Measurements from ENCODE around the gene AREL1.

The AREL1 gene

GRCh38 chr14:74656964-74657363 lies 55.9 kb downstream of the AREL1 start:
- peaks cover 20% of the 10 kb centered on the region for H3K36me3 ChIP-seq (ENCODE audit: insufficient read depth, low read length)
- no peak overlapping the region for H3K4me3 ChIP-seq (ENCODE audit: low read depth in 1 of 2, low read length in 2 of 2)
- no peaks in the 10 kb centered on the region for H3K4me1 ChIP-seq (ENCODE audit: insufficient read depth, low read length)
- no peaks in the 10 kb centered on the region for H3K27me3 ChIP-seq (ENCODE audit: control insufficient read depth in 1 of 2, insufficient read depth in 2 of 2, low read length in 2 of 2)
- no peak overlapping the region for H3K27ac ChIP-seq (ENCODE audit: low read depth, low read length)
- no peaks in the 10 kb centered on the region for H3K9me3 ChIP-seq (ENCODE audit: low read length)
- no peak overlapping the region for H3K9ac ChIP-seq (ENCODE audit: low read length)

GRCh38 chr14:74655599-74656395 lies 57.1 kb downstream of the AREL1 start:
- Histone ChIP-seq H3K4me1 (ENCODE audit: insufficient read depth, low read length) (no peaks in the 10 kb centered on the region), H3K4me3 (ENCODE audit: low read depth in 1 of 2, low read length in 2 of 2) (no peak overlapping the region), H3K9me3 (ENCODE audit: low read length) (no peaks in the 10 kb centered on the region), H3K9ac (ENCODE audit: low read length) (no peak overlapping the region), H3K36me3 (ENCODE audit: insufficient read depth, low read length) (peaks cover 11% of the 10 kb centered on the region), H3K27me3 (ENCODE audit: control insufficient read depth in 1 of 2, insufficient read depth in 2 of 2, low read length in 2 of 2) (no peaks in the 10 kb centered on the region), H3K27ac (ENCODE audit: low read depth, low read length) (no peak overlapping the region)

GRCh38 chr14:74654931-74655330 lies 57.9 kb downstream of the AREL1 start:
- no peak overlapping the region for H3K27ac ChIP-seq (ENCODE audit: low read depth, low read length)
- no peak overlapping the region for H3K4me3 ChIP-seq (ENCODE audit: low read depth in 1 of 2, low read length in 2 of 2)
- H3K27me3 ChIP-seq (ENCODE audit: control insufficient read depth in 1 of 2, insufficient read depth in 2 of 2, low read length in 2 of 2): no peaks in the 10 kb centered on the region
- H3K4me1 ChIP-seq (ENCODE audit: insufficient read depth, low read length): no peaks in the 10 kb centered on the region
- H3K9ac ChIP-seq (ENCODE audit: low read length): no peak overlapping the region
- H3K36me3 ChIP-seq (ENCODE audit: insufficient read depth, low read length): peaks cover 11% of the 10 kb centered on the region
- H3K9me3 ChIP-seq (ENCODE audit: low read length): no peaks in the 10 kb centered on the region

- no peak overlapping the region for H3K9ac ChIP-seq (ENCODE audit: low read length)
- peaks cover 11% of the 10 kb centered on the region for H3K36me3 ChIP-seq (ENCODE audit: insufficient read depth, low read length)
- no peak overlapping the region for H3K27ac ChIP-seq (ENCODE audit: low read depth, low read length)
- no peaks in the 10 kb centered on the region for H3K4me1 ChIP-seq (ENCODE audit: insufficient read depth, low read length)
- H3K27me3 ChIP-seq (ENCODE audit: control insufficient read depth in 1 of 2, insufficient read depth in 2 of 2, low read length in 2 of 2): no peaks in the 10 kb centered on the region
- H3K9me3 ChIP-seq (ENCODE audit: low read length): no peaks in the 10 kb centered on the region
- H3K4me3 ChIP-seq (ENCODE audit: low read depth in 1 of 2, low read length in 2 of 2): no peak overlapping the region
Measured at GRCh38 chr14:74653386-74654138, 59.3 kb downstream of the AREL1 start.

GRCh38 chr14:74652541-74652940 lies 60.3 kb downstream of the AREL1 start:
- Histone ChIP-seq H3K36me3 (ENCODE audit: insufficient read depth, low read length) (peaks cover 11% of the 10 kb centered on the region), H3K9ac (ENCODE audit: low read length) (no peak overlapping the region), H3K4me3 (ENCODE audit: low read depth in 1 of 2, low read length in 2 of 2) (no peak overlapping the region), H3K27me3 (ENCODE audit: control insufficient read depth in 1 of 2, insufficient read depth in 2 of 2, low read length in 2 of 2) (no peaks in the 10 kb centered on the region), H3K27ac (ENCODE audit: low read depth, low read length) (no peak overlapping the region), H3K9me3 (ENCODE audit: low read length) (no peaks in the 10 kb centered on the region), H3K4me1 (ENCODE audit: insufficient read depth, low read length) (no peaks in the 10 kb centered on the region)

GRCh38 chr14:74650927-74651686 lies 61.8 kb downstream of the AREL1 start:
- no peaks in the 10 kb centered on the region for H3K4me1 ChIP-seq (ENCODE audit: insufficient read depth, low read length)
- H3K36me3 ChIP-seq (ENCODE audit: insufficient read depth, low read length): no peaks in the 10 kb centered on the region
- H3K9ac ChIP-seq (ENCODE audit: low read length): no peak overlapping the region
- H3K4me3 ChIP-seq (ENCODE audit: low read depth in 1 of 2, low read length in 2 of 2): no peak overlapping the region
- peaks cover 0 to 2% of the 10 kb centered on the region in 2 donors for H3K27me3 ChIP-seq (ENCODE audit: control insufficient read depth in 1 of 2, insufficient read depth in 2 of 2, low read length in 2 of 2)
- no peak overlapping the region for H3K27ac ChIP-seq (ENCODE audit: low read depth, low read length)
- no peaks in the 10 kb centered on the region for H3K9me3 ChIP-seq (ENCODE audit: low read length)

GRCh38 chr14:74649673-74650072 lies 63.2 kb downstream of the AREL1 start:
- Histone ChIP-seq H3K36me3 (ENCODE audit: insufficient read depth, low read length) (no peaks in the 10 kb centered on the region), H3K4me3 (ENCODE audit: low read depth in 1 of 2, low read length in 2 of 2) (no peak overlapping the region), H3K4me1 (ENCODE audit: insufficient read depth, low read length) (no peaks in the 10 kb centered on the region), H3K9me3 (ENCODE audit: low read length) (no peaks in the 10 kb centered on the region), H3K27ac (ENCODE audit: low read depth, low read length) (no peak overlapping the region), H3K27me3 (ENCODE audit: control insufficient read depth in 1 of 2, insufficient read depth in 2 of 2, low read length in 2 of 2) (peaks cover 0 to 11% of the 10 kb centered on the region in 2 donors), H3K9ac (ENCODE audit: low read length) (no peak overlapping the region)

GRCh38 chr14:74649167-74649566 lies 63.7 kb downstream of the AREL1 start:
- no peak overlapping the region for H3K27ac ChIP-seq (ENCODE audit: low read depth, low read length)
- no peaks in the 10 kb centered on the region for H3K4me1 ChIP-seq (ENCODE audit: insufficient read depth, low read length)
- H3K4me3 ChIP-seq (ENCODE audit: low read depth in 1 of 2, low read length in 2 of 2): no peak overlapping the region
- H3K27me3 ChIP-seq (ENCODE audit: control insufficient read depth in 1 of 2, insufficient read depth in 2 of 2, low read length in 2 of 2): peaks cover 0 to 11% of the 10 kb centered on the region in 2 donors
- no peaks in the 10 kb centered on the region for H3K36me3 ChIP-seq (ENCODE audit: insufficient read depth, low read length)
- H3K9ac ChIP-seq (ENCODE audit: low read length): no peak overlapping the region
- no peaks in the 10 kb centered on the region for H3K9me3 ChIP-seq (ENCODE audit: low read length)

- Histone ChIP-seq H3K9ac (ENCODE audit: low read length) (no peak overlapping the region), H3K4me3 (ENCODE audit: low read depth in 1 of 2, low read length in 2 of 2) (no peak overlapping the region), H3K36me3 (ENCODE audit: insufficient read depth, low read length) (no peaks in the 10 kb centered on the region), H3K9me3 (ENCODE audit: low read length) (no peaks in the 10 kb centered on the region), H3K4me1 (ENCODE audit: insufficient read depth, low read length) (no peaks in the 10 kb centered on the region), H3K27ac (ENCODE audit: low read depth, low read length) (no peak overlapping the region), H3K27me3 (ENCODE audit: control insufficient read depth in 1 of 2, insufficient read depth in 2 of 2, low read length in 2 of 2) (peaks cover 0 to 11% of the 10 kb centered on the region in 2 donors)
Measured at GRCh38 chr14:74648601-74649000, 64.3 kb downstream of the AREL1 start.

GRCh38 chr14:74647678-74648461 lies 65.0 kb downstream of the AREL1 start:
- Histone ChIP-seq H3K36me3 (ENCODE audit: insufficient read depth, low read length) (no peaks in the 10 kb centered on the region), H3K9me3 (ENCODE audit: low read length) (no peaks in the 10 kb centered on the region), H3K4me3 (ENCODE audit: low read depth in 1 of 2, low read length in 2 of 2) (no peak overlapping the region), H3K4me1 (ENCODE audit: insufficient read depth, low read length) (no peaks in the 10 kb centered on the region), H3K9ac (ENCODE audit: low read length) (no peak overlapping the region), H3K27me3 (ENCODE audit: control insufficient read depth in 1 of 2, insufficient read depth in 2 of 2, low read length in 2 of 2) (peaks cover 0 to 11% of the 10 kb centered on the region in 2 donors), H3K27ac (ENCODE audit: low read depth, low read length) (no peak overlapping the region)

All from muscle layer of colon (tissue), 2 donors.